ENCODE results near the gene TRAM1L1. TPM values are rescaled to one million over a fixed set of nuclear protein-coding genes. Genes with fewer than 3 reads are reported as not detected.

Gene TRAM1L1
- total RNA-seq = 4.9 and 6.3 TPM in 2 replicates

DNA sequence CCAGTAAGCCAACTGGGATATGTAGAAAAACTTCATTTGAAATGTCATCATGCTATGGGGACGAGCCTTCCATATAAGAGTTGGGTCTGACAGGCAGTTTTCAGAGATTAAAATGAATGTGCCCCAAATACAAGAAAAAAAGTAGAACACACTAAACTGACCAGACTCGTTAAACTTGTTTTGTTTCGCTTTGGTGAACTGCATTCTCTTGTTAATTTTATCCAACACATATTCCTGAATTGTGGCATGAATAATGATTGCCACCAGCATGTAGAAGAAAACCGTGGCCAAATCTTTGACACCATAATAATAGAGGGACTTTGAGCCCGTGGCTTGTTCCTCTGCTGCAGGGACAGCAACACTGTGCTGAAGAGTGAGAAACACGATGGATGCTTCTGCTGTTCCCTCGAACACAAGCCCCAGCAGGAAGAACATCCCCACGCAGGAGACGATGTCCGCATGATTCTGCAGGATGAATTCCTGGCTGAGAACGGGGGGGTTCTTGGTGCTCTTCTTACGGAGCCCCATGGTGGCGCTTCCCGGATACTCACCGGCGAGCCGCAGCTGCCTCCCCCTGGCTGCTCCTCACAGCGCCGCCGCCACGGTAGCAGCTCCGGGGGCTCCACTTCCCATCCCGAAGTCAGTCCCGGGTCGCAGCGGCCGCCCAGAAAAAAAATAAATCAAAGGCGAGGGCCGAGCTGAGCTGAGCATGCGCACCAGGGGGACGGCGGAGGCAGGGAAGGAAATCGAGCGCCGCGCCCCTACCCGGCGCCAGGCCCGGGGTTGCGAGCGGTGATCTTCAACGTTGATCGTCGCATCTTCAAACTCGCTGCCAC lies at the start of gene TRAM1L1:
TRAM1L1 (minus strand) TSS at position 711 of the 836 bp plus-strand sequence; CDS start at position 528, 183 bp downstream.

